HCT116 (cell line): ENCODE results near the gene FBXL2. TPM values are rescaled to one million over a fixed set of nuclear protein-coding genes. Genes with fewer than 3 reads are reported as not detected.
A peak's percentile ranks its signal among the peaks of the same experiment; 100 is the strongest.

Experiments
- ATAC-seq: fragments of 200-7000 bp; cut with Tn5 transposase; 2 replicates; pipeline ENCODE4 v1.9.1; 2020; ENCODE audit warnings: mild to moderate bottlenecking, moderate library complexity
- BruUV-seq: library from RNA; stranded (reverse); fragments of 400-500 nt; replicated peaks from 2 replicates; lab custom pipeline; 2021; lab: Mats Ljungman, UMichigan
- CTCF ChIA-PET: fragments of 300-600 bp; sonication (Branson Sonifier 250); formaldehyde crosslinking; loops from one replicate; lab custom pipeline; 2021; ENCODE audit warnings: antibody characterized with exemption; lab: Charles Lee
- POLR2A ChIA-PET: fragments of 300-600, 350-600 bp; sonication (Branson Sonifier 250); formaldehyde crosslinking; loops from one replicate; lab custom pipeline; 2021; ENCODE audit warnings: antibody characterized with exemption; lab: Charles Lee
- RAD21 ChIA-PET, 2 experiments: fragments of 300-600 bp; sonication (Branson Sonifier 250); formaldehyde crosslinking; loops; one replicate each; lab custom pipeline; 2023; ENCODE audit warnings: low total read pairs in 2 of 2; ENCODE audit not compliant: uncharacterized antibody in 2 of 2, unreplicated experiment in 2 of 2, low non-redundant PET in 1 of 2; lab: Charles Lee
- DNase-seq: peaks from one replicate; pipeline ENCODE4 v3.0.0-alpha.2; 2010; ENCODE audit warnings: low read depth, low spot score
- H2AFZ ChIP-seq: fragments of 200-600 bp; shearing (Covaris generic), sonication (generic); 2 replicates; pipeline ENCODE4 v1.6.1; 2017; ENCODE audit warnings: low read depth, mixed run types, mixed read lengths, antibody characterized with exemption, low read length; ENCODE audit not compliant: poor library complexity, severe bottlenecking
- H3K27ac ChIP-seq: 2 replicates; pipeline ENCODE4 v1.5.1; 2012; ENCODE audit warnings: low read depth, low read length
- H3K27me3 ChIP-seq: fragments of 200-600 bp; sonication (generic); 2 replicates; pipeline ENCODE4 v1.6.1; 2016; ENCODE audit warnings: mixed run types, low read length, mixed read lengths; ENCODE audit not compliant: insufficient read depth
- H3K36me3 ChIP-seq, 2 experiments: fragments of 200-500 bp in 1 of 2; fragments of 200-600 bp in 1 of 2; sonication (Bioruptor generic) in 1 of 2; sonication (generic) in 1 of 2; 2 replicates each; pipeline versions ENCODE4 v1.5.1 to v1.6.1; 2014 to 2016; ENCODE audit warnings: low read length in 2 of 2, inconsistent platforms in 1 of 2, mixed read lengths in 1 of 2, mixed run types in 1 of 2; ENCODE audit not compliant: insufficient read depth in 2 of 2, control insufficient read depth in 1 of 2
- H3K4me1 ChIP-seq, 2 experiments: fragments of 200-600 bp in 1 of 2; sonication (generic) in 1 of 2; 2 replicates each; pipeline versions ENCODE4 v1.5.1 to v1.6.1; 2012 to 2017; ENCODE audit warnings: low read length in 2 of 2, inconsistent platforms in 1 of 2, mild to moderate bottlenecking in 1 of 2, mixed read lengths in 1 of 2, mixed run types in 1 of 2, moderate library complexity in 1 of 2; ENCODE audit not compliant: insufficient read depth in 2 of 2, control insufficient read depth in 1 of 2
- H3K4me2 ChIP-seq: fragments of 200-600 bp; sonication (generic); 2 replicates; pipeline ENCODE4 v1.6.1; 2017; ENCODE audit warnings: mixed run types, low read length, mixed read lengths
- H3K4me3 ChIP-seq, 2 experiments: fragments of 200-600 bp in 1 of 2; sonication (generic) in 1 of 2; replicated peaks in 1 of 2; 2 replicates each; pipeline ENCODE4 v1.5.1; 2011 to 2016; ENCODE audit warnings: low read length in 2 of 2, control low read depth in 1 of 2, low read depth in 1 of 2, mild to moderate bottlenecking in 1 of 2, mixed read lengths in 1 of 2, mixed run types in 1 of 2
- H3K79me2 ChIP-seq: fragments of 200-600 bp; sonication (generic); 2 replicates; pipeline ENCODE4 v1.6.1; 2017; ENCODE audit warnings: mild to moderate bottlenecking, mixed run types, low read length, moderate library complexity, mixed read lengths; ENCODE audit not compliant: insufficient read depth
- H3K9ac ChIP-seq: fragments of 200-600 bp; sonication (generic); 2 replicates; pipeline ENCODE4 v1.6.1; 2016; ENCODE audit warnings: low read length, mixed read lengths
- H3K9me2 ChIP-seq: fragments of 200-600 bp; sonication (generic), shearing (Covaris generic); 2 replicates; pipeline ENCODE4 v1.6.1; 2017; ENCODE audit warnings: mixed run types, mild to moderate bottlenecking, moderate library complexity; ENCODE audit not compliant: insufficient read depth
- H3K9me3 ChIP-seq, 2 experiments: fragments of 200-500 bp in 1 of 2; fragments of 200-600 bp in 1 of 2; sonication (Bioruptor generic) in 1 of 2; sonication (generic) in 1 of 2; 2 replicates each; pipeline ENCODE4 v1.6.1; 2014 to 2017; ENCODE audit warnings: low read length in 2 of 2, mixed read lengths in 2 of 2, inconsistent platforms in 1 of 2, low read depth in 1 of 2, mild to moderate bottlenecking in 1 of 2, mixed run types in 1 of 2, moderate library complexity in 1 of 2; ENCODE audit not compliant: control insufficient read depth in 1 of 2, insufficient read depth in 1 of 2
- H4K20me1 ChIP-seq: fragments of 200-600 bp; sonication (generic), shearing (Covaris generic); 2 replicates; pipeline ENCODE4 v1.6.1; 2017; ENCODE audit warnings: mixed run types, mild to moderate bottlenecking, moderate library complexity; ENCODE audit not compliant: insufficient read depth
- CBX3 ChIP-seq: IDR thresholded peaks from 2 replicates; pipeline ENCODE4 v1.6.1; 2012; ENCODE audit warnings: low read depth
- EGR1 ChIP-seq: IDR thresholded peaks from 2 replicates; pipeline ENCODE4 v1.6.1; 2012; ENCODE audit warnings: low read depth
- FOSL1 ChIP-seq: IDR thresholded peaks from 2 replicates; pipeline ENCODE4 v1.6.1; 2012; ENCODE audit warnings: low read depth
- JUND ChIP-seq: IDR thresholded peaks from 2 replicates; pipeline ENCODE4 v1.6.1; 2012
- POLR2AphosphoS5 ChIP-seq: IDR thresholded peaks from 2 replicates; pipeline ENCODE4 v1.6.1; 2011; ENCODE audit warnings: mild to moderate bottlenecking, low read depth, low read length, moderate library complexity
- RAD21 ChIP-seq: IDR thresholded peaks from 2 replicates; pipeline ENCODE4 v1.6.1; 2012; ENCODE audit warnings: low read depth, mild to moderate bottlenecking
- SP1 ChIP-seq: IDR thresholded peaks from 2 replicates; pipeline ENCODE4 v1.6.1; 2012; ENCODE audit warnings: low read depth
- SRF ChIP-seq: IDR thresholded peaks from 2 replicates; pipeline ENCODE4 v1.6.1; 2012; ENCODE audit warnings: low read depth
- YY1 ChIP-seq: IDR thresholded peaks from 2 replicates; pipeline ENCODE4 v1.6.1; 2011; ENCODE audit warnings: low read length, low read depth, moderate library complexity, mild to moderate bottlenecking; ENCODE audit not compliant: insufficient replicate concordance; ENCODE audit errors: extremely low read depth
- ZFX ChIP-seq: fragments of 450-650 bp; IDR thresholded peaks from 2 replicates; pipeline ENCODE4 v1.6.1; 2017
- ZNF274 ChIP-seq: fragments of 200-500 bp; sonication (Bioruptor generic); IDR thresholded peaks from 2 replicates; pipeline ENCODE4 v1.6.1; 2014; ENCODE audit warnings: mild to moderate bottlenecking, low read depth, low read length, inconsistent platforms
- intact Hi-C: fragments of 100-400 bp; cut with micrococcal nuclease; formaldehyde crosslinking; loops from 2 replicates; pipeline ENCODE4 v1.10.0; 2022
- total RNA-seq: library from RNA; stranded (reverse); gene quantifications from one replicate; pipeline ENCODE4 v1.2.1, GENCODE V29; 2021; ENCODE audit not compliant: unreplicated experiment
- TF ChIP-seq, protein P1 (sequence below): IDR thresholded peaks from 2 replicates; pipeline ENCODE4 v1.6.1; 2012
- TF ChIP-seq, protein P2 (sequence below): IDR thresholded peaks from 2 replicates; pipeline ENCODE4 v1.6.1; 2012
- TF ChIP-seq, protein P3 (sequence below), 3 experiments: fragments of 200-600 bp in 1 of 3; sonication (generic) in 1 of 3; IDR thresholded peaks in 2 of 3; conservative IDR thresholded peaks in 1 of 3; 2 replicates each; pipeline ENCODE4 v1.5.1; 2012 to 2017; ENCODE audit warnings: low read depth in 2 of 3, low read length in 2 of 3, antibody characterized with exemption in 1 of 3, borderline replicate concordance in 1 of 3, control low read depth in 1 of 3, mild to moderate bottlenecking in 1 of 3, mixed read lengths in 1 of 3, mixed run types in 1 of 3, moderate library complexity in 1 of 3; ENCODE audit not compliant: insufficient read depth in 1 of 3

The FBXL2 gene
- total RNA-seq, 1 experiment from 2014 or later = 12.8 TPM

DNA sequence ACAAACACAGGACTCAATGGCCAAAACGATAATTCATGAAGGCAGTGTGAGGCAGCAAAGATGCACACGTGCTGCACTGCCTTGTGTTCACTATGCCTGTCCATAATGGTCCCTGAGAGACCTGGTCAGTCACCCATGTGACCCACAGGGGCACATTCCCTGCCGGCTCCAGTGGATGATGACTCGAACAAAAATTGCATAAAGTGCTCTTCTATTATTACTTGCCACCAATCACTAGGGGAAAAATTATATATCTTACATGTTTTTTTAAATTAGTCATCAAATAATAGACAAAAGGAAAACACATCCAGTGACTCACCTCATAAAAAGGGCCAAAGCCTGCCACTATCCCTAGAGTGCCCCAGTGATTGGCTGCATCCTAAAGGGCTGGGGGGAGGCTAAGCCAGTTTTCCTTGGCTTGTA lies 115.5 kb downstream of the FBXL2 start:
- Histone ChIP-seq H3K9ac (no peak overlapping the region), H2AFZ (no peak overlapping the region), H3K9me2 (no peaks in the 10 kb centered on the region), H3K36me3 (peaks cover 41 to 52% of the 10 kb centered on the region in 2 experiments; a peak in 3 of 4 replicates), H4K20me1 (peaks cover 19% of the 10 kb centered on the region), H3K27ac (peak overlapping the region; percentile 40), H3K4me2 (peak overlapping the region; percentile 55), H3K27me3 (no peaks in the 10 kb centered on the region), H3K4me1 (peaks cover 19 to 20% of the 10 kb centered on the region in 2 experiments), H3K4me3 (no peak overlapping the region), H3K79me2 (no peaks in the 10 kb centered on the region; the same call in 1 of the 2 replicates), H3K9me3 (no peaks in the 10 kb centered on the region)
- intact Hi-C loops = loop anchor here (10.0 kb wide), 1 partner anchor 382 kb away; no protein-coding TSS in a partner anchor
- DNase-seq = peak; percentile 53
- POLR2A ChIA-PET = no interaction called here
- BruUV-seq = no TSS peak
- ATAC-seq = peak; percentile 95
- no peak for TF ChIP-seq ZNF274
- TF ChIP-seq FOSL1 = peak; percentile 60; the same call in 1 of the 2 replicates
- TF ChIP-seq SRF = no peak
- TF ChIP-seq, protein P1, sequence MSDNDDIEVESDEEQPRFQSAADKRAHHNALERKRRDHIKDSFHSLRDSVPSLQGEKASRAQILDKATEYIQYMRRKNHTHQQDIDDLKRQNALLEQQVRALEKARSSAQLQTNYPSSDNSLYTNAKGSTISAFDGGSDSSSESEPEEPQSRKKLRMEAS = no peak
- peak; percentile 26; the same call in 1 of the 2 replicates for TF ChIP-seq SP1
- peak; percentile 43; the same call in 1 of the 2 replicates for TF ChIP-seq JUND
- TF ChIP-seq YY1 = no peak
- CTCF ChIA-PET = no interaction called here
- RAD21 ChIA-PET = no interaction called here

- no peaks in the 10 kb centered on the region; the same call in 1 of the 2 replicates for H3K79me2 ChIP-seq
- no peaks in the 10 kb centered on the region for H3K9me3 ChIP-seq
- peaks cover 19% of the 10 kb centered on the region for H4K20me1 ChIP-seq
- CTCF ChIA-PET = interaction anchor here (1.4 to 1.9 kb wide), 2 partner anchors 22 to 393 kb away, joined by 5 to 9 read pairs; no protein-coding TSS in a partner anchor
- peaks cover 41 to 58% of the 10 kb centered on the region in 2 experiments; a peak in 3 of 4 replicates for H3K36me3 ChIP-seq
- H3K4me1 ChIP-seq = peaks cover 19 to 20% of the 10 kb centered on the region in 2 experiments
- H3K9ac ChIP-seq = no peak overlapping the region
- no peak overlapping the region for H2AFZ ChIP-seq
- RAD21 ChIA-PET = no interaction called here
- H3K4me3 ChIP-seq = no peak overlapping the region
- TF ChIP-seq, protein P2, sequence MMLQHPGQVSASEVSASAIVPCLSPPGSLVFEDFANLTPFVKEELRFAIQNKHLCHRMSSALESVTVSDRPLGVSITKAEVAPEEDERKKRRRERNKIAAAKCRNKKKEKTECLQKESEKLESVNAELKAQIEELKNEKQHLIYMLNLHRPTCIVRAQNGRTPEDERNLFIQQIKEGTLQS = no peak
- TF ChIP-seq YY1 (no peak), ZNF274 (no peak), SP1 (no peak), POLR2AphosphoS5 (no peak), CBX3 (no peak), RAD21 (no peak), EGR1 (no peak), ZFX (no peak)
- TF ChIP-seq, protein P3, sequence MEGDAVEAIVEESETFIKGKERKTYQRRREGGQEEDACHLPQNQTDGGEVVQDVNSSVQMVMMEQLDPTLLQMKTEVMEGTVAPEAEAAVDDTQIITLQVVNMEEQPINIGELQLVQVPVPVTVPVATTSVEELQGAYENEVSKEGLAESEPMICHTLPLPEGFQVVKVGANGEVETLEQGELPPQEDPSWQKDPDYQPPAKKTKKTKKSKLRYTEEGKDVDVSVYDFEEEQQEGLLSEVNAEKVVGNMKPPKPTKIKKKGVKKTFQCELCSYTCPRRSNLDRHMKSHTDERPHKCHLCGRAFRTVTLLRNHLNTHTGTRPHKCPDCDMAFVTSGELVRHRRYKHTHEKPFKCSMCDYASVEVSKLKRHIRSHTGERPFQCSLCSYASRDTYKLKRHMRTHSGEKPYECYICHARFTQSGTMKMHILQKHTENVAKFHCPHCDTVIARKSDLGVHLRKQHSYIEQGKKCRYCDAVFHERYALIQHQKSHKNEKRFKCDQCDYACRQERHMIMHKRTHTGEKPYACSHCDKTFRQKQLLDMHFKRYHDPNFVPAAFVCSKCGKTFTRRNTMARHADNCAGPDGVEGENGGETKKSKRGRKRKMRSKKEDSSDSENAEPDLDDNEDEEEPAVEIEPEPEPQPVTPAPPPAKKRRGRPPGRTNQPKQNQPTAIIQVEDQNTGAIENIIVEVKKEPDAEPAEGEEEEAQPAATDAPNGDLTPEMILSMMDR (IDR thresholded peaks at IDR 0.05 in 2 of 3, conservative IDR thresholded peaks at IDR 0.05 in 1 of 3; ENCODE audit: borderline replicate concordance in 1 of 3, insufficient read depth in 1 of 3, low read depth in 2 of 3, low read length in 2 of 3) = no peak
- no TSS peak for BruUV-seq
- intact Hi-C loops = loop anchor here (10.0 kb wide), 1 partner anchor 380 kb away; no protein-coding TSS in a partner anchor
- H3K9me2 ChIP-seq = no peaks in the 10 kb centered on the region
- no peak for ATAC-seq
- H3K4me2 ChIP-seq = no peak overlapping the region
- DNase-seq = no peak
- POLR2A ChIA-PET = interaction anchor here (0.7 kb wide), 1 partner anchor 10 kb away, joined by 3 read pairs; no protein-coding TSS in a partner anchor
- H3K27me3 ChIP-seq = no peaks in the 10 kb centered on the region
- H3K27ac ChIP-seq = no peak overlapping the region
These were observed 117.3 kb downstream of the FBXL2 start for GRCh38 chr3:33394403-33395054.
